OCI-LY1 (cell line): ENCODE data around the gene CELF4.
A peak's percentile ranks its signal among the peaks of the same experiment; 100 is the strongest.

Source experiments
- H2AFZ ChIP-seq: fragments of 200-600 bp; sonication (generic), shearing (Covaris generic); 2 replicates; pipeline ENCODE4 v1.6.0; 2014; ENCODE audit warnings: antibody characterized with exemption, mild to moderate bottlenecking, low read length
- H3F3A ChIP-seq: fragments of 200-600 bp; sonication (generic), shearing (Covaris generic); 2 replicates; pipeline ENCODE4 v1.6.0; 2014; ENCODE audit warnings: mild to moderate bottlenecking, antibody characterized with exemption, low read length, moderate library complexity; ENCODE audit not compliant: insufficient read depth
- H3K27ac ChIP-seq: fragments of 200-600 bp; sonication (generic); 2 replicates; pipeline ENCODE4 v1.5.1; 2014; ENCODE audit warnings: low read length, mixed run types, mild to moderate bottlenecking, low read depth; ENCODE audit not compliant: poor library complexity, severe bottlenecking
- H3K27me3 ChIP-seq: fragments of 200-600 bp; sonication (generic); 2 replicates; pipeline ENCODE4 v1.6.0; 2014; ENCODE audit warnings: antibody characterized with exemption, mild to moderate bottlenecking, low read length, moderate library complexity; ENCODE audit not compliant: insufficient read depth
- H3K36me3 ChIP-seq: fragments of 200-600 bp; sonication (generic); 2 replicates; pipeline ENCODE4 v1.6.1; 2014; ENCODE audit warnings: mild to moderate bottlenecking, antibody characterized with exemption, low read length, moderate library complexity, mixed read lengths; ENCODE audit not compliant: insufficient read depth
- H3K4me1 ChIP-seq: fragments of 200-600 bp; sonication (generic); 2 replicates; pipeline ENCODE4 v1.5.1; 2014; ENCODE audit warnings: mild to moderate bottlenecking, low read length, moderate library complexity; ENCODE audit not compliant: insufficient read depth, severe bottlenecking
- H3K4me2 ChIP-seq: fragments of 200-600 bp; sonication (generic), shearing (Covaris generic); 2 replicates; pipeline ENCODE4 v1.6.1; 2014; ENCODE audit warnings: low read length
- H3K4me3 ChIP-seq: fragments of 200-600 bp; sonication (generic); 2 replicates; pipeline ENCODE4 v1.5.1; 2014; ENCODE audit warnings: low read length, low read depth, mild to moderate bottlenecking, mixed read lengths; ENCODE audit not compliant: poor library complexity, severe bottlenecking
- H3K79me2 ChIP-seq: fragments of 200-600 bp; shearing (Covaris generic); 2 replicates; pipeline ENCODE4 v1.6.1; 2016; ENCODE audit warnings: mixed run types, low read length, mixed read lengths; ENCODE audit not compliant: insufficient read depth
- H3K9ac ChIP-seq: fragments of 200-600 bp; sonication (generic), shearing (Covaris generic); 2 replicates; pipeline ENCODE4 v1.6.1; 2014; ENCODE audit warnings: mild to moderate bottlenecking, low read length, mixed read lengths
- H3K9me2 ChIP-seq: fragments of 200-600 bp; sonication (generic), shearing (Covaris generic); 2 replicates; pipeline ENCODE4 v1.6.1; 2014; ENCODE audit warnings: low read depth, mild to moderate bottlenecking, low read length, mixed read lengths
- H3K9me3 ChIP-seq: fragments of 200-600 bp; shearing (Covaris generic); 2 replicates; pipeline ENCODE4 v1.6.1; 2014; ENCODE audit warnings: low read length, mixed read lengths
- H4K20me1 ChIP-seq: fragments of 200-600 bp; sonication (generic), shearing (Covaris generic); 2 replicates; pipeline ENCODE4 v1.6.0; 2016; ENCODE audit warnings: mild to moderate bottlenecking, low read length; ENCODE audit not compliant: insufficient read depth
- EZH2 ChIP-seq: fragments of 200-600 bp; sonication (generic), shearing (Covaris generic); IDR thresholded peaks from 2 replicates; pipeline ENCODE4 v1.8.0; 2017; ENCODE audit warnings: borderline replicate concordance, mixed run types, mild to moderate bottlenecking, antibody characterized with exemption, low read length, moderate library complexity, mixed read lengths
- TF ChIP-seq, protein P1 (sequence below): fragments of 200-600 bp; sonication (generic), shearing (Covaris generic); IDR thresholded peaks from 2 replicates; pipeline ENCODE4 v1.5.1; 2017; ENCODE audit warnings: mild to moderate bottlenecking, antibody characterized with exemption, low read length, moderate library complexity, mixed read lengths

Gene CELF4

DNA sequence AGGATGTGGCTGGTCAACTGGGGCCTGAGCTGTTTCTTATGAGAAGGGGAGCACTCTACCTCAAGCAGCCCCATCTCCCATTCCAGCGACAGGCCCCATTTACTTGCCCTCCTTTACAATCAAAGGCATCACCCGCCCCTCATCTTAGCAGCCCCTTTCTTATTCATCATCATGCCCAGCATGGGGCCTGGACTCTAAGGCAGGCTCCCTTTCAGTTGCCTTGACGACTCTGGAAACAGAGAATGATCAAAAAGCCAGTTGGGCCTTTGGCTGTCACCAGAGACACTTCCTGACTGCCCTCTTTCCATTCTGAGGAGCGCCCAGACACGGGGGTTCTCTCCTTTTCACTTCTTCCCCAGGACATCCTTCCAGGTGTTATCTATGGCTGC is 11.2 kb downstream of the CELF4 start:
- Histone ChIP-seq H3K4me2 (no peak overlapping the region), H3K36me3 (no peaks in the 10 kb centered on the region), H2AFZ (no peak overlapping the region), H3K9me2 (no peaks in the 10 kb centered on the region), H3K9ac (no peak overlapping the region), H3K27ac (no peak overlapping the region), H3F3A (no peaks in the 10 kb centered on the region), H3K4me3 (no peak overlapping the region), H3K4me1 (no peaks in the 10 kb centered on the region), H3K27me3 (no peaks in the 10 kb centered on the region), H3K9me3 (no peaks in the 10 kb centered on the region), H4K20me1 (no peaks in the 10 kb centered on the region), H3K79me2 (no peaks in the 10 kb centered on the region)
- TF ChIP-seq EZH2: no peak
- TF ChIP-seq, protein P1, sequence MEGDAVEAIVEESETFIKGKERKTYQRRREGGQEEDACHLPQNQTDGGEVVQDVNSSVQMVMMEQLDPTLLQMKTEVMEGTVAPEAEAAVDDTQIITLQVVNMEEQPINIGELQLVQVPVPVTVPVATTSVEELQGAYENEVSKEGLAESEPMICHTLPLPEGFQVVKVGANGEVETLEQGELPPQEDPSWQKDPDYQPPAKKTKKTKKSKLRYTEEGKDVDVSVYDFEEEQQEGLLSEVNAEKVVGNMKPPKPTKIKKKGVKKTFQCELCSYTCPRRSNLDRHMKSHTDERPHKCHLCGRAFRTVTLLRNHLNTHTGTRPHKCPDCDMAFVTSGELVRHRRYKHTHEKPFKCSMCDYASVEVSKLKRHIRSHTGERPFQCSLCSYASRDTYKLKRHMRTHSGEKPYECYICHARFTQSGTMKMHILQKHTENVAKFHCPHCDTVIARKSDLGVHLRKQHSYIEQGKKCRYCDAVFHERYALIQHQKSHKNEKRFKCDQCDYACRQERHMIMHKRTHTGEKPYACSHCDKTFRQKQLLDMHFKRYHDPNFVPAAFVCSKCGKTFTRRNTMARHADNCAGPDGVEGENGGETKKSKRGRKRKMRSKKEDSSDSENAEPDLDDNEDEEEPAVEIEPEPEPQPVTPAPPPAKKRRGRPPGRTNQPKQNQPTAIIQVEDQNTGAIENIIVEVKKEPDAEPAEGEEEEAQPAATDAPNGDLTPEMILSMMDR: no peak

DNA sequence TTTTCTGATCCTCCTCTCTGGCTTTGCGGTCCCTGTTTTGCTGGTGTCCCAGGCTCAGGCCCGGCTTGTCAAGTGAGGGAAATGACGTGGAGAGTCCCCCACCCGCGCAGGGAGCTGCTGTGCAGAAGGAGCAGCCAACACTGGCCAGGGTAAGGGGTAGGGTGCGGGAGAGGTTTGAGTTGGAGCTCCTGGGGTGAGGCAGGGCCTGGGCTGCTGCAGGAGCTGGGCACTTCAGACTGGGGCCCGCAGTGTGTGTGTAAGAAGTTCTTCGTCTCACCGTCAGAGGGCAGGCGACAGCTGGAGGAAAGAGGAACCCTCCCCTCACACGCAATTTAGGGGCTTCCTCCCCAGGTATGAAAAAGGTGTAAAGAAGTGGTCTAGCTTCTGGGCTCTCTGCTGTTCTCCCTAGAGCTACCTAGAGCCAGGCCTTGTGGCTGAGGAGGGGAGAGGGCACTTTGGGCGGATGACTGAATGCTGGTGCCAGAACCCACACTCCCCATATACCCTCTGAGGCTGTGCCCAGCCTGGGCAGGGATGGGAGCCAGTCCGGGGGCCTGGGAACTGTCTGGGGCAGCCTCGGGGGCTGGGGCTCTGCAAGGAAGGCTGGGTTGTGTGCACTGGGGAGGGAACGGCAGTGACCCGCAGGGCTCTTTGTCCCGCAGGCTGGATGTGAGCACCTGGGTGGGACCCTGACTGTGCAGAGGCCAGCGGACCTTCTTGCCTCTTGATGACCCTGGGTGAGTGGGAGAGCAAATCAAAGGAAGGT is 11.8 kb downstream of the CELF4 start:
- Histone ChIP-seq H3K27me3 (no peaks in the 10 kb centered on the region), H3K79me2 (no peaks in the 10 kb centered on the region), H3K4me3 (no peak overlapping the region), H3F3A (no peaks in the 10 kb centered on the region), H3K9me2 (no peaks in the 10 kb centered on the region), H2AFZ (no peak overlapping the region), H3K9ac (no peak overlapping the region), H3K27ac (no peak overlapping the region), H3K9me3 (no peaks in the 10 kb centered on the region), H4K20me1 (no peaks in the 10 kb centered on the region), H3K4me2 (no peak overlapping the region), H3K36me3 (no peaks in the 10 kb centered on the region), H3K4me1 (no peaks in the 10 kb centered on the region)
- TF ChIP-seq, protein P1: peak; percentile 46
- no peak for TF ChIP-seq EZH2

- Histone ChIP-seq H4K20me1 (no peaks in the 10 kb centered on the region), H3K9ac (no peak overlapping the region), H3K79me2 (no peaks in the 10 kb centered on the region), H3K4me3 (no peak overlapping the region), H3K9me2 (no peaks in the 10 kb centered on the region), H3K4me2 (no peak overlapping the region), H3K36me3 (no peaks in the 10 kb centered on the region), H3F3A (no peaks in the 10 kb centered on the region), H3K27me3 (no peaks in the 10 kb centered on the region), H3K4me1 (no peaks in the 10 kb centered on the region), H3K27ac (no peak overlapping the region), H3K9me3 (no peaks in the 10 kb centered on the region), H2AFZ (no peak overlapping the region)
- no peak for TF ChIP-seq EZH2
- TF ChIP-seq, protein P1: no peak
These were observed 13.3 kb downstream of the CELF4 start for GRCh38 chr18:37552286-37552685.
